GM23248 (cell line): ENCODE measurements around the gene RPL27A.

Source experiments
- EZH2 ChIP-seq: fragments of 200-600 bp; sonication (generic); IDR thresholded peaks from 2 replicates; pipeline ENCODE4 v1.6.1; 2018; ENCODE audit warnings: antibody characterized with exemption, mild to moderate bottlenecking; ENCODE audit not compliant: insufficient read depth, poor library complexity, severe bottlenecking
- EZH2phosphoT487 ChIP-seq: fragments of 200-600 bp; sonication (generic); IDR thresholded peaks from 2 replicates; pipeline ENCODE4 v1.6.1; 2018; ENCODE audit warnings: antibody characterized with exemption, moderate library complexity, mild to moderate bottlenecking, low read depth; ENCODE audit not compliant: insufficient read depth

DNA sequence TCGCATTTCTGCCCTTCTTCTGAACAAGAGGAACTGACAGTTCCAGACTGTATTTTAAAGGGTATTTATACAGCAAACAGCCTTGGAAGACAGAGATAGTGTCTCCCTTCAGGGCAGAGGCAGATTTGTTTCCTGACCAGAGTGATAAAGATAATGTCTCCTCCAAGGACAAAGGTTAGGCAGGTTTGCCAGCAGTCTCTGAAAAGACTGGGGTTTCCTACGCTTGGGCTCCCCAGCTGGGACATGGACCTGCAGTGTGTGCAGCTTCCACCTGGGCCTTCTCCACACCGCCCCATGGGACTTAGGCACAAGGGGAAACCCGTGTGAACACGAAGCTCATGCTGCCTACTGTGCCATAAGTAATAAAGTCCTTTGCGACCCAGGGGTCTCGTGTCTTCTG, 42.1 kb downstream of the RPL27A start:
- TF ChIP-seq EZH2phosphoT487 (no peak), EZH2 (no peak)
